Right atrium auricular region (tissue), 2 donors: Measurements from ENCODE around the gene KIFC1. TPM values are rescaled to one million over a fixed set of nuclear protein-coding genes. Genes with fewer than 3 reads are reported as not detected.
"Not testable (repeated sequence)": the region's sequence is repeated elsewhere in the genome, so short reads cannot be mapped to it uniquely, and the experiment has no call there.

Experiments used
- DNase-seq: peaks from one replicate; pipeline ENCODE4 v3.0.0-alpha.2; 2019; ENCODE audit warnings: low spot score
- H3K27ac ChIP-seq, 2 donors: fragments of 200-600 bp; sonication (generic); 1 replicate in 1 of 2; 2 replicates in 1 of 2; pipeline ENCODE4 v1.5.1; 2016 to 2019
- H3K27me3 ChIP-seq, 2 donors: fragments of 200-600 bp; sonication (generic); one replicate each; pipeline versions ENCODE4 v1.5.1 to v1.6.0; 2017 to 2019
- H3K36me3 ChIP-seq: fragments of 200-600 bp; sonication (generic); one replicate; pipeline ENCODE4 v1.5.1; 2016
- H3K4me1 ChIP-seq, 2 donors: fragments of 200-600 bp; sonication (generic); one replicate each; pipeline versions ENCODE4 v1.5.1 to v1.6.0; 2017 to 2019
- H3K4me3 ChIP-seq, 2 donors: fragments of 200-600 bp; sonication (generic); 1 replicate in 1 of 2; 2 replicates in 1 of 2; pipeline ENCODE4 v1.5.1; 2017 to 2019; ENCODE audit warnings: mild to moderate bottlenecking in 1 of 2, moderate library complexity in 1 of 2
- H3K9me3 ChIP-seq, 2 donors: fragments of 200-600 bp; sonication (generic); one replicate each; pipeline ENCODE4 v1.5.1; 2019
- CTCF ChIP-seq, 2 donors: fragments of 200-600 bp; sonication (generic); IDR thresholded peaks; one replicate each; pipeline ENCODE4 v1.5.1; 2019; ENCODE audit warnings: antibody characterized with exemption in 2 of 2
- total RNA-seq, 2 donors: library from RNA; depleted of rRNA; stranded (reverse); fragments of >200 nt; gene quantifications; one replicate each; pipeline ENCODE4 v1.1.0, GENCODE V29; 2016

Gene KIFC1
- total RNA-seq, 2 donors from 2014 or later, result 0.59 to 1.6 TPM

GRCh38 chr6:33372526-33373123 is 19.0 kb upstream of the KIFC1 start:
- H3K4me3 ChIP-seq, result no peak overlapping the region
- peaks cover 0 to 26% of the 10 kb centered on the region in 2 donors for H3K4me1 ChIP-seq
- TF ChIP-seq CTCF (IDR thresholded peaks at IDR 0.05), result no peak
- H3K27me3 ChIP-seq, result no peaks in the 10 kb centered on the region
- DNase-seq, result no peak
- H3K9me3 ChIP-seq, result no peaks in the 10 kb centered on the region
- H3K27ac ChIP-seq, result no peak overlapping the region
- no peaks in the 10 kb centered on the region for H3K36me3 ChIP-seq

DNA sequence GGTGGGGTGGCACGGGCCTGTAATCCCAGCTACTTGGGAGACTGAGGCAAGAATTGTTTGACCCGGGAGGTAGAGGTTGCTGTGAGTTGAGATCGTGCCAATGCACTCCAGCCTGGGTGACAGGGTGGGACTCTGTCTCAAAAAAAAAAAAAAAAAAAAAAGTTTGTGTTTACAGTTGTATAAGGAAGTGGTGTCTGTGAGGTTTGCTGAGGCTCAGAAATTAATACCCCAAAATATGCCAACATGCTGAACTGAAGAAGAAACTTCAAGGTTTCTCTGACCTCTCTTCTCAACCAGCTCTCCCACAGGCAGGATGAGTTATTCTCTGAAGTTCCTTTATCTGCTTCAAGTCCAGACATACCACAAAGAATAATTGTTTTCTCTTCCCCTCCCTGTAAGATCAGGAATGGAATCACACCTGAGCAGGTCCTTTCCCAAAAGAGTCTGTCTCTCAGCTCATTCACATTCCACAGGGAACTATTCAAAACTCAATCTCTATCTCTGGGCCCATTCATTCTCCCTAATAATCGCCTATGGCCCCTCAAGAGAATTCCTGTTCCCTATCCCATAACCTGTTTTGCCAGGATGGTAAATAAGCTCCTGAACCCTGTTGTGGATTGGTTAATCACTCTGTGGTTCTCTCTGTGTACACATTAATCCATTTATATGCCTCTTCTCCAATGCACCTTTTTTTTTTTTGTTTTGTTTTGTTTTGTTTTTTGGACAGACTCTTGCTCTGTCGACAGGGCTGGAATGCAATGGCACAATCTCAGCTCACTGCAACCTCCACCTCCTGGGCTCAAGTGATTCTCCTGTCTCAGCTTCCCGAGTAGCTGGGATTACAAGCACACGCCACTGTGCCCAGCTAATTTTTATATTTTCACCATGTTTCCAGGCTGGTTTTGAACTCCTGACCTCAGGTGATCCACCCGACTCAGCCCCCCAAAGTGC is 17.4 kb upstream of the KIFC1 start:
- TF ChIP-seq CTCF (IDR thresholded peaks at IDR 0.05), result no peak
- no peak for DNase-seq
- Histone ChIP-seq H3K27ac (peak overlapping the region in 1 of 2 donors; percentile 17), H3K27me3 (no peaks in the 10 kb centered on the region), H3K36me3 (no peaks in the 10 kb centered on the region), H3K9me3 (no peaks in the 10 kb centered on the region), H3K4me1 (peaks cover 0 to 26% of the 10 kb centered on the region in 2 donors), H3K4me3 (no peak overlapping the region)

- Histone ChIP-seq H3K4me3 (no peak overlapping the region), H3K27ac (peak overlapping the region; percentile 67 to 69), H3K9me3 (no peaks in the 10 kb centered on the region), H3K27me3 (no peaks in the 10 kb centered on the region), H3K36me3 (no peaks in the 10 kb centered on the region), H3K4me1 (peaks cover 0 to 26% of the 10 kb centered on the region in 2 donors)
- peak; percentile 90 for DNase-seq
- no peak for TF ChIP-seq CTCF (IDR thresholded peaks at IDR 0.05)
Measured at GRCh38 chr6:33375143-33375671, 16.4 kb upstream of the KIFC1 start.

DNA sequence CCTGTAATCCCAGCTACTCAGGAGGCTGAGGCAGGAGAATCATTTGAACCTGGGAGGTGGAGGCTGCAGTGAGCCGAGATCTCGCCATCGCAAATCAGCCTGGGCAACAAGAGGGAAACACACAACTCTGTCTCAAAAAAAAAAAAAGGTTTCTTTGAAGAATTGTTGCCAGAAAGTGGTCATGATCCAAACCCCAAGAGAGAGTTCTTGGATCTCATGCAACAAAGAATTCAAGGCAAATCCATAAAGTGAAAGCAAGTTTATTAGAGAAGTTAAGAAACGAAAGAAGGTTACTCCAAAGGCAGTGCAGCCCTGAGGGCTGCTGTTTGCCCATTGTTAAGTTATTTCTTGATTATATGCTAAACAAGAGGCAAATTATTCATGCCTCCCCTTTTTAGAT is 14.5 kb upstream of the KIFC1 start:
- DNase-seq, result no peak
- Histone ChIP-seq H3K27ac (no peak overlapping the region), H3K4me3 (no peak overlapping the region), H3K36me3 (no peaks in the 10 kb centered on the region), H3K9me3 (no peaks in the 10 kb centered on the region), H3K27me3 (no peaks in the 10 kb centered on the region), H3K4me1 (peaks cover 0 to 26% of the 10 kb centered on the region in 2 donors)
- no peak for TF ChIP-seq CTCF (IDR thresholded peaks at IDR 0.05)

DNA sequence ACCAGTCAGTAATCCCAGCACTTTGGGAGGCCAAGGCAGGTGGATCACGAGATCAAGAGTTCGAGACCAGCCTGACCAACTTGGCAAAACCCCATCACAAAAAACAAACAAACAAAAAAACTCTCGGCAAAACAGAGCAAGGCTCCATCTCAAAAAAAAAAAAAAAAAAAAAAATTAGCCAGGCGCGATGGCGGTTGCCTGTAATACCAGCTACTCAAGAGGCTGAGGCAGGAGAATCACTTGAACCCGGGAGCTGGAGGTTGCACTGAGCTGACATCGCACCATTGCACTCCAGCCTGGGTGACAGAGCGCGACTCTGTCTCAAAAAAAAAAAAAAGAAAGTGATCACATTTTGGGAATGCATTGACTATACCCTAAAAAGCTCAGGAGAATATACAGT is 12.4 kb upstream of the KIFC1 start:
- peaks cover 0 to 25% of the 10 kb centered on the region in 2 donors for H3K4me1 ChIP-seq
- not testable (repeated sequence) for H3K4me3 ChIP-seq, H3K36me3 ChIP-seq, H3K27me3 ChIP-seq, DNase-seq, H3K9me3 ChIP-seq, H3K27ac ChIP-seq
